ENCODE results near the gene HIPK4. TPM values are rescaled to one million over a fixed set of nuclear protein-coding genes. Genes with fewer than 3 reads are reported as not detected.
"Not testable (repeated sequence)": the region's sequence is repeated elsewhere in the genome, so short reads cannot be mapped to it uniquely, and the experiment has no call there.

Gene HIPK4
- polyA plus RNA-seq, 3 donors, result 0.09 TPM; not detected in 2

- Histone ChIP-seq H3K36me3 (replicated peaks in 1 of 2; ENCODE audit: control insufficient read depth in 1 of 2, insufficient read depth in 2 of 2, low read length in 2 of 2) (no peaks in the 10 kb centered on the region), H3K4me3 (replicated peaks in 1 of 3; ENCODE audit: low read depth in 2 of 3, low read length in 3 of 3) (peak overlapping the region; percentile 33 to 80 (median 60)), H3K79me2 (ENCODE audit: insufficient read depth, low read length) (peaks cover 8% of the 10 kb centered on the region), H3K9me3 (replicated peaks in 1 of 2; ENCODE audit: control insufficient read depth in 1 of 2, insufficient read depth in 1 of 2, low read length in 2 of 2) (no peaks in the 10 kb centered on the region), H3K27me3 (ENCODE audit: control insufficient read depth in 2 of 2, insufficient read depth in 2 of 2, low read length in 2 of 2) (no peaks in the 10 kb centered on the region), H3K4me2 (replicated peaks; ENCODE audit: extremely low read depth, low read length, poor library complexity, severe bottlenecking) (peak overlapping the region; percentile 79), H2AFZ (ENCODE audit: insufficient read depth, low read depth, low read length, poor library complexity, severe bottlenecking) (peak overlapping the region; percentile 88), H3K27ac (ENCODE audit: low read depth in 1 of 2, low read length in 2 of 2) (peak overlapping the region; percentile 86 to 91), H3K4me1 (ENCODE audit: control insufficient read depth in 1 of 2, insufficient read depth in 2 of 2, low read length in 2 of 2) (peaks cover 42 to 43% of the 10 kb centered on the region in 2 donors), H4K20me1 (ENCODE audit: insufficient read depth, low read length) (no peaks in the 10 kb centered on the region), H3K9ac (ENCODE audit: insufficient read depth, low read length, poor library complexity, severe bottlenecking) (peak overlapping the region; percentile 75)
- H3K9me3 Mint-ChIP-seq, result peaks cover 0 to 2% (median 0%) of the 10 kb centered on the region in 7 donors
- H3K4me3 Mint-ChIP-seq, result peak overlapping the region; percentile 86 to 97
- peaks cover 0 to 1% (median 0%) of the 10 kb centered on the region in 3 donors for H3K27me3 Mint-ChIP-seq (ENCODE audit: low read depth in 3 of 3)
- peaks cover 2 to 4% of the 10 kb centered on the region in 2 donors for H3K36me3 Mint-ChIP-seq
- H3K27ac Mint-ChIP-seq, result peak overlapping the region; percentile 98 to 100 (median 99)
- intact Hi-C loops (cut with micrococcal nuclease), result no loop called here
- H3K4me1 Mint-ChIP-seq, result peaks cover 37% of the 10 kb centered on the region
- TF ChIP-seq CTCF (IDR thresholded peaks at IDR 0.05), result no peak
- DNase-seq, result peak; percentile 82 to 87 (median 87)
- WGBS (ENCODE audit: insufficient coverage), result under 1% methylated on average over 47 of the region's 50 CpGs
Observed at GRCh38 chr19:40433391-40434216, 43.6 kb upstream of the HIPK4 start.

- peak overlapping the region; percentile 75 for H3K9ac ChIP-seq (ENCODE audit: insufficient read depth, low read length, poor library complexity, severe bottlenecking)
- intact Hi-C loops (cut with micrococcal nuclease); H3K27me3 Mint-ChIP-seq (ENCODE audit: low read depth in 3 of 3): not testable (repeated sequence)
Observed at GRCh38 chr19:40432760-40433159, 42.8 kb upstream of the HIPK4 start.

More at GRCh38 chr19:40432760-40433159, 42.8 kb upstream of the HIPK4 start:
- peaks cover 39% of the 10 kb centered on the region for H3K4me1 Mint-ChIP-seq
- H3K36me3 Mint-ChIP-seq; H4K20me1 ChIP-seq (ENCODE audit: insufficient read depth, low read length); DNase-seq; H3K79me2 ChIP-seq (ENCODE audit: insufficient read depth, low read length); H3K27me3 ChIP-seq (ENCODE audit: control insufficient read depth in 2 of 2, insufficient read depth in 2 of 2, low read length in 2 of 2); H3K9me3 Mint-ChIP-seq; H3K36me3 ChIP-seq (replicated peaks in 1 of 2; ENCODE audit: control insufficient read depth in 1 of 2, insufficient read depth in 2 of 2, low read length in 2 of 2); H3K9me3 ChIP-seq (replicated peaks in 1 of 2; ENCODE audit: control insufficient read depth in 1 of 2, insufficient read depth in 1 of 2, low read length in 2 of 2): not testable (repeated sequence)
- H3K4me3 ChIP-seq (replicated peaks in 1 of 3; ENCODE audit: low read depth in 2 of 3, low read length in 3 of 3), result peak overlapping the region in 2 of 3 experiments; percentile 27 to 80
- H3K27ac ChIP-seq (ENCODE audit: low read depth in 1 of 2, low read length in 2 of 2), result peak overlapping the region; percentile 86 to 91
- H3K4me3 Mint-ChIP-seq, result peak overlapping the region; percentile 86 to 97
- H3K4me2 ChIP-seq (replicated peaks; ENCODE audit: extremely low read depth, low read length, poor library complexity, severe bottlenecking), result peak overlapping the region; percentile 79
- 56% methylated on average over 3 of the region's 7 CpGs for WGBS (ENCODE audit: insufficient coverage)
- peak overlapping the region; percentile 98 to 100 (median 99) for H3K27ac Mint-ChIP-seq
- peak overlapping the region; percentile 88 for H2AFZ ChIP-seq (ENCODE audit: insufficient read depth, low read depth, low read length, poor library complexity, severe bottlenecking)
- peaks cover 42 to 43% of the 10 kb centered on the region in 2 donors for H3K4me1 ChIP-seq (ENCODE audit: control insufficient read depth in 1 of 2, insufficient read depth in 2 of 2, low read length in 2 of 2)

Data from CD14-positive monocyte (primary cell).